HEK293 (cell line): ENCODE results near the gene CABP1.

ENCODE experiments used
- CTCF ChIA-PET: fragments of 350-600 bp; formaldehyde crosslinking; extraction: SDS; loops from one replicate; lab custom pipeline; 2021; ENCODE audit warnings: antibody characterized with exemption; lab: Yijun Ruan, JAX
- POLR2A ChIA-PET: fragments of 300-600 bp; formaldehyde crosslinking; extraction: SDS; loops from one replicate; lab custom pipeline; 2020; ENCODE audit warnings: antibody characterized with exemption, inconsistent platforms; lab: Yijun Ruan, JAX
- H3K27ac ChIP-seq: fragments of 200-500 bp; sonication (Bioruptor generic); 2 replicates; pipeline ENCODE4 v1.5.1; 2014; ENCODE audit warnings: low read depth, low read length, control low read depth, inconsistent platforms; ENCODE audit errors: extremely low read depth
- H3K36me3 ChIP-seq, 2 experiments: fragments of 200-500 bp in 1 of 2; sonication (Bioruptor generic) in 1 of 2; 1 replicate in 1 of 2; 2 replicates in 1 of 2; pipeline ENCODE4 v1.5.1; 2014 to 2017; ENCODE audit warnings: inconsistent platforms in 2 of 2, low read length in 2 of 2; ENCODE audit not compliant: control insufficient read depth in 2 of 2, insufficient read depth in 1 of 2
- H3K4me1 ChIP-seq: fragments of 200-500 bp; sonication (Bioruptor generic); 2 replicates; pipeline ENCODE4 v1.5.1; 2014; ENCODE audit warnings: mild to moderate bottlenecking, low read length, inconsistent platforms; ENCODE audit not compliant: control insufficient read depth, insufficient read depth
- H3K4me3 ChIP-seq: 2 replicates; pipeline ENCODE4 v1.5.1; 2011; ENCODE audit warnings: low read depth, mild to moderate bottlenecking, control low read depth, low read length, moderate library complexity
- H3K9me3 ChIP-seq: fragments of 200-500 bp; sonication (Bioruptor generic); 2 replicates; pipeline ENCODE4 v1.5.1; 2014; ENCODE audit warnings: low read depth, low read length, inconsistent platforms; ENCODE audit not compliant: control insufficient read depth, insufficient read depth
- HOXC10 ChIP-seq: sonication (generic); formaldehyde crosslinking; IDR thresholded peaks from 2 replicates; pipeline ENCODE4 v1.8.1; 2023; ENCODE audit warnings: mild to moderate bottlenecking, missing genetic modification reagents
- IKZF3 ChIP-seq: fragments of 450-650 bp; IDR thresholded peaks from 2 replicates; pipeline ENCODE4 v1.5.0; 2018; ENCODE audit warnings: missing biosample characterization, mild to moderate bottlenecking, missing genetic modification characterization, moderate library complexity
- PRDM1 ChIP-seq: fragments of 450-650 bp; formaldehyde crosslinking; IDR thresholded peaks from 2 replicates; pipeline ENCODE4; 2016; ENCODE audit warnings: missing biosample characterization, missing genetic modification characterization
- TRIM28 ChIP-seq: IDR thresholded peaks from 2 replicates; pipeline ENCODE4 v1.6.1; 2011; ENCODE audit warnings: low read length, control low read depth, borderline replicate concordance
- TSHZ1 ChIP-seq: fragments of 450-650 bp; formaldehyde crosslinking; IDR thresholded peaks from 2 replicates; pipeline ENCODE4 v1.5.1; 2016; ENCODE audit warnings: missing biosample characterization, missing genetic modification characterization, borderline replicate concordance
- ZNF138 ChIP-seq: fragments of 450-650 bp; formaldehyde crosslinking; IDR thresholded peaks from 2 replicates; pipeline ENCODE4 v1.5.1; 2016; ENCODE audit warnings: missing biosample characterization, missing genetic modification characterization, borderline replicate concordance
- ZNF157 ChIP-seq: fragments of 450-650 bp; formaldehyde crosslinking; IDR thresholded peaks from 2 replicates; pipeline ENCODE4 v1.5.1; 2016; ENCODE audit warnings: missing biosample characterization, missing genetic modification characterization
- ZNF169 ChIP-seq: fragments of 450-650 bp; formaldehyde crosslinking; IDR thresholded peaks from 2 replicates; pipeline ENCODE4 v1.5.1; 2016; ENCODE audit warnings: missing biosample characterization, missing genetic modification characterization
- ZNF184 ChIP-seq: fragments of 450-650 bp; IDR thresholded peaks from 2 replicates; pipeline ENCODE4 v1.5.1; 2018; ENCODE audit warnings: missing biosample characterization, mild to moderate bottlenecking, missing genetic modification characterization
- ZNF2 ChIP-seq: fragments of 450-650 bp; formaldehyde crosslinking; IDR thresholded peaks from 2 replicates; pipeline ENCODE4 v1.5.1; 2016; ENCODE audit warnings: missing biosample characterization, missing genetic modification characterization
- ZNF211 ChIP-seq: fragments of 450-650 bp; formaldehyde crosslinking; IDR thresholded peaks from 2 replicates; pipeline ENCODE4 v1.5.1; 2016; ENCODE audit warnings: low read depth, missing biosample characterization, missing genetic modification characterization
- ZNF223 ChIP-seq: fragments of 450-650 bp; formaldehyde crosslinking; IDR thresholded peaks from 2 replicates; pipeline ENCODE4 v1.5.1; 2016; ENCODE audit warnings: missing biosample characterization, missing genetic modification characterization
- ZNF280C ChIP-seq: fragments of 450-650 bp; formaldehyde crosslinking; IDR thresholded peaks from 2 replicates; pipeline ENCODE4 v1.5.1; 2016; ENCODE audit warnings: missing biosample characterization, missing genetic modification characterization
- ZNF610 ChIP-seq: fragments of 450-650 bp; formaldehyde crosslinking; IDR thresholded peaks from 2 replicates; pipeline ENCODE4 v1.5.1; 2016; ENCODE audit warnings: missing biosample characterization, missing genetic modification characterization, borderline replicate concordance
- ZNF658 ChIP-seq: fragments of 450-650 bp; formaldehyde crosslinking; IDR thresholded peaks from 2 replicates; pipeline ENCODE4; 2016; ENCODE audit warnings: missing biosample characterization, missing genetic modification characterization
- ZNF664 ChIP-seq: fragments of 450-650 bp; formaldehyde crosslinking; IDR thresholded peaks from 2 replicates; pipeline ENCODE4 v1.5.1; 2016; ENCODE audit warnings: missing biosample characterization, missing genetic modification characterization
- ZNF677 ChIP-seq: fragments of 450-650 bp; IDR thresholded peaks from 2 replicates; pipeline ENCODE4 v1.5.0; 2018; ENCODE audit warnings: missing biosample characterization, mild to moderate bottlenecking, missing genetic modification characterization, moderate library complexity
- ZNF692 ChIP-seq: fragments of 450-650 bp; formaldehyde crosslinking; IDR thresholded peaks from 2 replicates; pipeline ENCODE4 v1.5.1; 2016; ENCODE audit warnings: missing biosample characterization, missing genetic modification characterization
- ZNF747 ChIP-seq: fragments of 450-650 bp; formaldehyde crosslinking; IDR thresholded peaks from 2 replicates; pipeline ENCODE4 v1.5.1; 2016; ENCODE audit warnings: missing biosample characterization, missing genetic modification characterization
- ZNF837 ChIP-seq: fragments of 450-650 bp; formaldehyde crosslinking; IDR thresholded peaks from 2 replicates; pipeline ENCODE4 v1.5.1; 2016; ENCODE audit warnings: missing biosample characterization, missing genetic modification characterization
- ZSCAN16 ChIP-seq: fragments of 450-650 bp; formaldehyde crosslinking; IDR thresholded peaks from 2 replicates; pipeline ENCODE4 v1.5.1; 2016; ENCODE audit warnings: missing biosample characterization, missing genetic modification characterization
- ZSCAN30 ChIP-seq: fragments of 450-650 bp; IDR thresholded peaks from 2 replicates; pipeline ENCODE4 v1.5.1; 2018; ENCODE audit warnings: missing biosample characterization, mild to moderate bottlenecking, missing genetic modification characterization, moderate library complexity
- TF ChIP-seq, protein P1 (sequence below): fragments of 450-650 bp; formaldehyde crosslinking; IDR thresholded peaks from 2 replicates; pipeline ENCODE4 v1.5.1; 2016; ENCODE audit warnings: missing biosample characterization, missing genetic modification characterization

CABP1 gene

GRCh38 chr12:120642826-120643225 is 2.4 kb downstream of the CABP1 start:
- H3K4me1 ChIP-seq = peaks cover 5% of the 10 kb centered on the region; the same call in 1 of the 2 replicates
- no peaks in the 10 kb centered on the region for H3K9me3 ChIP-seq
- no peak overlapping the region for H3K27ac ChIP-seq
- no peak overlapping the region for H3K4me3 ChIP-seq
- no peaks in the 10 kb centered on the region for H3K36me3 ChIP-seq
- POLR2A ChIA-PET = interaction anchor here (0.5 to 0.6 kb wide), 2 partner anchors 17 to 1121 kb away, joined by 3 to 7 read pairs; no protein-coding TSS in a partner anchor
- CTCF ChIA-PET = no interaction called here
- TF ChIP-seq ZSCAN16 (tag by site-specific recombination) = no peak
- TF ChIP-seq PRDM1 (tag by site-specific recombination) = no peak
- no peak for TF ChIP-seq HOXC10 (CRISPR knock-in tag)
- TF ChIP-seq, protein P1, sequence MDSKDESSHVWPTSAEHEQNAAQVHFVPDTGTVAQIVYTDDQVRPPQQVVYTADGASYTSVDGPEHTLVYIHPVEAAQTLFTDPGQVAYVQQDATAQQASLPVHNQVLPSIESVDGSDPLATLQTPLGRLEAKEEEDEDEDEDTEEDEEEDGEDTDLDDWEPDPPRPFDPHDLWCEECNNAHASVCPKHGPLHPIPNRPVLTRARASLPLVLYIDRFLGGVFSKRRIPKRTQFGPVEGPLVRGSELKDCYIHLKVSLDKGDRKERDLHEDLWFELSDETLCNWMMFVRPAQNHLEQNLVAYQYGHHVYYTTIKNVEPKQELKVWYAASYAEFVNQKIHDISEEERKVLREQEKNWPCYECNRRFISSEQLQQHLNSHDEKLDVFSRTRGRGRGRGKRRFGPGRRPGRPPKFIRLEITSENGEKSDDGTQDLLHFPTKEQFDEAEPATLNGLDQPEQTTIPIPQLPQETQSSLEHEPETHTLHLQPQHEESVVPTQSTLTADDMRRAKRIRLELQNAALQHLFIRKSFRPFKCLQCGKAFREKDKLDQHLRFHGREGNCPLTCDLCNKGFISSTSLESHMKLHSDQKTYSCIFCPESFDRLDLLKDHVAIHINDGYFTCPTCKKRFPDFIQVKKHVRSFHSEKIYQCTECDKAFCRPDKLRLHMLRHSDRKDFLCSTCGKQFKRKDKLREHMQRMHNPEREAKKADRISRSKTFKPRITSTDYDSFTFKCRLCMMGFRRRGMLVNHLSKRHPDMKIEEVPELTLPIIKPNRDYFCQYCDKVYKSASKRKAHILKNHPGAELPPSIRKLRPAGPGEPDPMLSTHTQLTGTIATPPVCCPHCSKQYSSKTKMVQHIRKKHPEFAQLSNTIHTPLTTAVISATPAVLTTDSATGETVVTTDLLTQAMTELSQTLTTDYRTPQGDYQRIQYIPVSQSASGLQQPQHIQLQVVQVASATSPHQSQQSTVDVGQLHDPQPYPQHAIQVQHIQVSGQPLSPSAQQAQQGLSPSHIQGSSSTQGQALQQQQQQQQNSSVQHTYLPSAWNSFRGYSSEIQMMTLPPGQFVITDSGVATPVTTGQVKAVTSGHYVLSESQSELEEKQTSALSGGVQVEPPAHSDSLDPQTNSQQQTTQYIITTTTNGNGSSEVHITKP = no peak
- no peak for TF ChIP-seq ZNF223 (tag by site-specific recombination)
- no peak for TF ChIP-seq ZNF184 (tag by site-specific recombination)
- TF ChIP-seq ZNF658 = no peak
- TF ChIP-seq ZNF837 = no peak
- TF ChIP-seq ZNF280C = no peak
- TF ChIP-seq ZSCAN30 (tag by site-specific recombination) = no peak
- TF ChIP-seq TRIM28 = no peak
- TF ChIP-seq ZNF2 = no peak
- TF ChIP-seq ZNF677 (tag by site-specific recombination) = no peak

DNA sequence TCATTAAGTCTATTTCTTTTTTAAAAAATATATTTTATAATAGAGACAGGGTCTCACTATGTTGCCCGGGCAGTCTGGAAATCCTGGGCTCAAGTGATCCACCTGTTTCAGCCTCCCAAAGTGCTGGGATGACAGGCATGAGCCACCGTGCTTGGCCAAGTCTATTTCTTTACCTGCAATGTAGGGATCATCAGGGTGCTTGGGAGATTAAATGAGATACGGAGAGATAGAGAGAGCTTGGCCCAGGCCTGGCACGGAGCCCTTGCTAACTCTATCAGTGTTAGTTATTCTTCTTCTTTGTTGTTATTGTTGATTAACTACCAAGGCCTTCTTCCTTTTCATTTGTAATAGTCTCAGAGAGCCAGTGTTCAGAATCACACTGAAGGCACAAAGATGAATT is 3.1 kb downstream of the CABP1 start:
- peaks cover 5% of the 10 kb centered on the region; the same call in 1 of the 2 replicates for H3K4me1 ChIP-seq
- no peak overlapping the region for H3K27ac ChIP-seq
- H3K36me3 ChIP-seq = no peaks in the 10 kb centered on the region
- no peak overlapping the region for H3K4me3 ChIP-seq
- CTCF ChIA-PET = no interaction called here
- no peaks in the 10 kb centered on the region for H3K9me3 ChIP-seq
- TF ChIP-seq ZNF610 (tag by site-specific recombination) (no peak), ZNF664 (peak; percentile 77)
- TF ChIP-seq, all 188 proteins: peak for 1
- POLR2A ChIA-PET = no interaction called here

DNA sequence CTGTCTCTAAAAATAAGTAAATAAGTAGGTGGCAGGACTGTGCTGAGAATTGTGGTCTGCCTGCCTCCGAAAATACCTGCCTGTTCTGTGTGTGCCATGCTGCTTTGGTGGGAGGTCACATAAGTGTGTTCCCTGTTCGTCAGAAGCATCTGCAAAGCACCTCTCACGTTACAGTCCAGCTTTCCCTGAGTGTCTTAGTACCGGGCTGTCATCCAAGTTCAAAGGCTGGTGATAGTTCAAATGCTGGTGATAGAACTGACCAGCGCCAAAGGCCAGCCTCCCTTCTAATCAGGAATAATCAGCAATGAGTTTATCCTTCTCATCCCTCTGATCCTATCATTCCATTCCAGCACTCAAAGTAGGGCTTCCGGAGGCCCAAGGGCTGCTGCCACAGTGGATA is 5.6 kb downstream of the CABP1 start:
- Histone ChIP-seq H3K4me3 (no peak overlapping the region), H3K36me3 (no peaks in the 10 kb centered on the region), H3K27ac (no peak overlapping the region), H3K4me1 (peaks cover 5% of the 10 kb centered on the region; the same call in 1 of the 2 replicates), H3K9me3 (no peaks in the 10 kb centered on the region)
- CTCF ChIA-PET = interaction anchor here (0.7 to 5.2 kb wide), 15 partner anchors 10 to 328 kb away, joined by 3 to 77 read pairs (median 5); partner anchors contain the start of genes POP5 and UNC119B
- POLR2A ChIA-PET = no interaction called here
- TF ChIP-seq TSHZ1 (tag by site-specific recombination) (no peak), ZNF138 (tag by site-specific recombination) (no peak), ZNF211 (tag by site-specific recombination) (no peak), ZNF169 (no peak), ZNF747 (no peak), IKZF3 (no peak), ZNF692 (tag by site-specific recombination) (no peak), ZNF157 (tag by site-specific recombination) (no peak)
